SK-N-SH treated with all-trans-retinoic acid at 6 μM for 48 hours (cell line): ENCODE results near the gene GANC.
A peak's percentile ranks its signal among the peaks of the same experiment; 100 is the strongest.

ENCODE experiments used
- ATAC-seq: fragments of 200-7000 bp; cut with Tn5 transposase; 3 replicates; pipeline ENCODE4 v1.9.1; 2020; ENCODE audit warnings: mild to moderate bottlenecking, moderate library complexity
- CSDC2 ChIP-seq: fragments of 250-450 bp; sonication (Bioruptor Pico); IDR thresholded peaks from 2 replicates; pipeline ENCODE4 v1.5.0; 2020; ENCODE audit warnings: mild to moderate bottlenecking, moderate library complexity
- ESRRG ChIP-seq: fragments of 250-450 bp; sonication (Bioruptor Pico); IDR thresholded peaks from 2 replicates; pipeline ENCODE4 v1.6.1; 2021; ENCODE audit warnings: mild to moderate bottlenecking
- GLIS3 ChIP-seq: fragments of 250-450 bp; sonication (Bioruptor Pico); IDR thresholded peaks from 2 replicates; pipeline ENCODE4 v1.5.0; 2020; ENCODE audit warnings: mild to moderate bottlenecking, moderate library complexity
- ISL1 ChIP-seq: fragments of 250-450 bp; sonication (Bioruptor Pico); IDR thresholded peaks from 2 replicates; pipeline ENCODE4 v2.1.2; 2022; ENCODE audit warnings: mild to moderate bottlenecking, moderate library complexity
- OSR1 ChIP-seq: fragments of 250-450 bp; sonication (Bioruptor Pico); IDR thresholded peaks from 2 replicates; pipeline ENCODE4 v1.8.0; 2022; ENCODE audit warnings: moderate library complexity, mild to moderate bottlenecking, inconsistent platforms
- PPARA ChIP-seq: fragments of 250-450 bp; sonication (Bioruptor Pico); IDR thresholded peaks from 2 replicates; pipeline ENCODE4 v1.5.0; 2020; ENCODE audit warnings: mild to moderate bottlenecking, borderline replicate concordance
- RARB ChIP-seq: fragments of 250-450 bp; sonication (Bioruptor Pico); IDR thresholded peaks from 2 replicates; pipeline ENCODE4 v1.8.0; 2021; ENCODE audit warnings: mild to moderate bottlenecking, moderate library complexity
- SNAI2 ChIP-seq: fragments of 250-450 bp; sonication (Bioruptor Pico); IDR thresholded peaks from 2 replicates; pipeline ENCODE4 v1.5.0; 2020; ENCODE audit warnings: mild to moderate bottlenecking, moderate library complexity
- TCF4 ChIP-seq: fragments of 250-450 bp; sonication (Bioruptor Pico); IDR thresholded peaks from 2 replicates; pipeline ENCODE4 v1.8.0; 2021; ENCODE audit warnings: mild to moderate bottlenecking, moderate library complexity, borderline replicate concordance
- TOX ChIP-seq: fragments of 250-450 bp; sonication (Bioruptor Pico); IDR thresholded peaks from 2 replicates; pipeline ENCODE4 v1.8.0; 2021; ENCODE audit warnings: mild to moderate bottlenecking, moderate library complexity, borderline replicate concordance
- ZFP3 ChIP-seq: fragments of 250-450 bp; sonication (Bioruptor Pico); IDR thresholded peaks from 2 replicates; pipeline ENCODE4 v1.5.0; 2020; ENCODE audit warnings: mild to moderate bottlenecking, moderate library complexity
- ZFP30 ChIP-seq: fragments of 450-650 bp; formaldehyde crosslinking; IDR thresholded peaks from 2 replicates; pipeline ENCODE4 v1.5.0; 2022; ENCODE audit warnings: mild to moderate bottlenecking, moderate library complexity
- ZNF70 ChIP-seq: fragments of 450-650 bp; formaldehyde crosslinking; IDR thresholded peaks from 2 replicates; pipeline ENCODE4 v1.5.0; 2020; ENCODE audit warnings: mild to moderate bottlenecking, moderate library complexity
- ZNF8 ChIP-seq: fragments of 450-650 bp; formaldehyde crosslinking; IDR thresholded peaks from 2 replicates; pipeline ENCODE4 v1.5.0; 2020; ENCODE audit warnings: mild to moderate bottlenecking, moderate library complexity
- TF ChIP-seq, protein P1 (sequence below): fragments of 250-450 bp; sonication (Bioruptor Pico); IDR thresholded peaks from 2 replicates; pipeline ENCODE4 v1.8.0; 2021; ENCODE audit warnings: low read depth, mild to moderate bottlenecking, moderate library complexity, borderline replicate concordance
- TF ChIP-seq, protein P2 (sequence below): fragments of 250-450 bp; sonication (Bioruptor Pico); IDR thresholded peaks from 2 replicates; pipeline ENCODE4 v1.5.1; 2020; ENCODE audit warnings: low read depth, mild to moderate bottlenecking, moderate library complexity
- TF ChIP-seq, protein P3 (sequence below): fragments of 250-450 bp; sonication (Bioruptor Pico); IDR thresholded peaks from 2 replicates; pipeline ENCODE4 v1.5.1; 2021; ENCODE audit warnings: mild to moderate bottlenecking, moderate library complexity
- TF ChIP-seq, protein P4 (sequence below): fragments of 250-450 bp; sonication (Bioruptor Pico); IDR thresholded peaks from 2 replicates; pipeline ENCODE4 v1.5.0; 2020; ENCODE audit warnings: mild to moderate bottlenecking, moderate library complexity
- TF ChIP-seq, protein P5 (sequence below): fragments of 250-450 bp; sonication (Bioruptor Pico); IDR thresholded peaks from 2 replicates; pipeline ENCODE4 v1.8.0; 2020; ENCODE audit warnings: mild to moderate bottlenecking, moderate library complexity, borderline replicate concordance

The GANC gene

DNA sequence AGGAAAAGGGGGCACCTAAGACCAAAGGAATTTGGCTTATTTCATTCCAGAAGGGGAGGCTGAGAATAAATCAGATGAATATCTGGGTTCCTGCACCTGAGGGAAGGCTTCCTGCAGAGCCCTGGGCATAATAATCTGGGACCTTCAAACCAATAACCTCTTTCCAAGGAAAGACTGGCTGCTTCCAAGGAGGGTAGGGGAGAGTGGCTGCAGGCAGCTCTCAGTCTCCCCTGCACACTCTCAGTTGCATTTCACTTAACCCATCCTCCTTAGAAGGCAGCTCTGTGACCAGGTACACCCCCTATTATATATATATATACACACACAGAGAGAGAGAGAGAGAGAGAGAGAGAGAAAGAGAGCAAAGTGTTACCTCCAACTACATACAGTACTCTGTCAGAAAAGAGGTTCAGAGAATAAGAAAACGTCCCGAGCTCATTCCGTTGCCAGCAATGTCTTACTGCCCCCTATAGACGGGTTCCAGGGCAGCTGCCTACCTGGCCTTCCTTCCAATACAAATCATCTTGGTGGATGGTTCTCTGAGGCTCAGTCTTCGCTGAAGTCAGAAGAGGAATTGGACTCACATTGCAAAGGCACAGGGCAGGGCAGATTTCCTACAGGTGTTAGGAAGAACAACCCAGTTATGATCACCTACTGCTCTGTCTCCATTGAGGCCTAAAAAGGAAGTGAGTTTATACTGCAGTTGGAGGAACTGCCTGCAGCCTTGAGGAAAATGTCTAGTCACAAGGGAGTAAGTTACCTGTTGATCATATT lies 112.4 kb downstream of the GANC start:
- peak; percentile 98 for ATAC-seq
- TF ChIP-seq ISL1 (CRISPR knock-in tag) = no peak
- no peak for TF ChIP-seq SNAI2 (CRISPR knock-in tag)
- TF ChIP-seq, protein P1, sequence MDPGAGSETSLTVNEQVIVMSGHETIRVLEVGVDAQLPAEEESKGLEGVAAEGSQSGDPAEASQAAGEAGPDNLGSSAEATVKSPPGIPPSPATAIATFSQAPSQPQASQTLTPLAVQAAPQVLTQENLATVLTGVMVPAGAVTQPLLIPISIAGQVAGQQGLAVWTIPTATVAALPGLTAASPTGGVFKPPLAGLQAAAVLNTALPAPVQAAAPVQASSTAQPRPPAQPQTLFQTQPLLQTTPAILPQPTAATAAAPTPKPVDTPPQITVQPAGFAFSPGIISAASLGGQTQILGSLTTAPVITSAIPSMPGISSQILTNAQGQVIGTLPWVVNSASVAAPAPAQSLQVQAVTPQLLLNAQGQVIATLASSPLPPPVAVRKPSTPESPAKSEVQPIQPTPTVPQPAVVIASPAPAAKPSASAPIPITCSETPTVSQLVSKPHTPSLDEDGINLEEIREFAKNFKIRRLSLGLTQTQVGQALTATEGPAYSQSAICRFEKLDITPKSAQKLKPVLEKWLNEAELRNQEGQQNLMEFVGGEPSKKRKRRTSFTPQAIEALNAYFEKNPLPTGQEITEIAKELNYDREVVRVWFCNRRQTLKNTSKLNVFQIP (CRISPR knock-in tag) = no peak
- no peak for TF ChIP-seq ZFP30 (CRISPR knock-in tag)
- TF ChIP-seq, protein P2, sequence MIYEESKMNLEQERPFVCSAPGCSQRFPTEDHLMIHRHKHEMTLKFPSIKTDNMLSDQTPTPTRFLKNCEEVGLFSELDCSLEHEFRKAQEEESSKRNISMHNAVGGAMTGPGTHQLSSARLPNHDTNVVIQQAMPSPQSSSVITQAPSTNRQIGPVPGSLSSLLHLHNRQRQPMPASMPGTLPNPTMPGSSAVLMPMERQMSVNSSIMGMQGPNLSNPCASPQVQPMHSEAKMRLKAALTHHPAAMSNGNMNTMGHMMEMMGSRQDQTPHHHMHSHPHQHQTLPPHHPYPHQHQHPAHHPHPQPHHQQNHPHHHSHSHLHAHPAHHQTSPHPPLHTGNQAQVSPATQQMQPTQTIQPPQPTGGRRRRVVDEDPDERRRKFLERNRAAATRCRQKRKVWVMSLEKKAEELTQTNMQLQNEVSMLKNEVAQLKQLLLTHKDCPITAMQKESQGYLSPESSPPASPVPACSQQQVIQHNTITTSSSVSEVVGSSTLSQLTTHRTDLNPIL = no peak
- no peak for TF ChIP-seq RARB (CRISPR knock-in tag)
- TF ChIP-seq GLIS3 (CRISPR knock-in tag) = no peak
- no peak for TF ChIP-seq ZNF8 (CRISPR knock-in tag)
- TF ChIP-seq TCF4 (CRISPR knock-in tag) = no peak
- no peak for TF ChIP-seq CSDC2 (CRISPR knock-in tag)
- TF ChIP-seq, protein P3, sequence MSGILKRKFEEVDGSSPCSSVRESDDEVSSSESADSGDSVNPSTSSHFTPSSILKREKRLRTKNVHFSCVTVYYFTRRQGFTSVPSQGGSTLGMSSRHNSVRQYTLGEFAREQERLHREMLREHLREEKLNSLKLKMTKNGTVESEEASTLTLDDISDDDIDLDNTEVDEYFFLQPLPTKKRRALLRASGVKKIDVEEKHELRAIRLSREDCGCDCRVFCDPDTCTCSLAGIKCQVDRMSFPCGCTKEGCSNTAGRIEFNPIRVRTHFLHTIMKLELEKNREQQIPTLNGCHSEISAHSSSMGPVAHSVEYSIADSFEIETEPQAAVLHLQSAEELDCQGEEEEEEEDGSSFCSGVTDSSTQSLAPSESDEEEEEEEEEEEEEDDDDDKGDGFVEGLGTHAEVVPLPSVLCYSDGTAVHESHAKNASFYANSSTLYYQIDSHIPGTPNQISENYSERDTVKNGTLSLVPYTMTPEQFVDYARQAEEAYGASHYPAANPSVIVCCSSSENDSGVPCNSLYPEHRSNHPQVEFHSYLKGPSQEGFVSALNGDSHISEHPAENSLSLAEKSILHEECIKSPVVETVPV (CRISPR knock-in tag) = no peak
- no peak for TF ChIP-seq ZNF70 (CRISPR knock-in tag)
- TF ChIP-seq OSR1 (CRISPR knock-in tag) = no peak
- TF ChIP-seq ZFP3 = no peak
- no peak for TF ChIP-seq ESRRG (CRISPR knock-in tag)
- TF ChIP-seq, protein P4, sequence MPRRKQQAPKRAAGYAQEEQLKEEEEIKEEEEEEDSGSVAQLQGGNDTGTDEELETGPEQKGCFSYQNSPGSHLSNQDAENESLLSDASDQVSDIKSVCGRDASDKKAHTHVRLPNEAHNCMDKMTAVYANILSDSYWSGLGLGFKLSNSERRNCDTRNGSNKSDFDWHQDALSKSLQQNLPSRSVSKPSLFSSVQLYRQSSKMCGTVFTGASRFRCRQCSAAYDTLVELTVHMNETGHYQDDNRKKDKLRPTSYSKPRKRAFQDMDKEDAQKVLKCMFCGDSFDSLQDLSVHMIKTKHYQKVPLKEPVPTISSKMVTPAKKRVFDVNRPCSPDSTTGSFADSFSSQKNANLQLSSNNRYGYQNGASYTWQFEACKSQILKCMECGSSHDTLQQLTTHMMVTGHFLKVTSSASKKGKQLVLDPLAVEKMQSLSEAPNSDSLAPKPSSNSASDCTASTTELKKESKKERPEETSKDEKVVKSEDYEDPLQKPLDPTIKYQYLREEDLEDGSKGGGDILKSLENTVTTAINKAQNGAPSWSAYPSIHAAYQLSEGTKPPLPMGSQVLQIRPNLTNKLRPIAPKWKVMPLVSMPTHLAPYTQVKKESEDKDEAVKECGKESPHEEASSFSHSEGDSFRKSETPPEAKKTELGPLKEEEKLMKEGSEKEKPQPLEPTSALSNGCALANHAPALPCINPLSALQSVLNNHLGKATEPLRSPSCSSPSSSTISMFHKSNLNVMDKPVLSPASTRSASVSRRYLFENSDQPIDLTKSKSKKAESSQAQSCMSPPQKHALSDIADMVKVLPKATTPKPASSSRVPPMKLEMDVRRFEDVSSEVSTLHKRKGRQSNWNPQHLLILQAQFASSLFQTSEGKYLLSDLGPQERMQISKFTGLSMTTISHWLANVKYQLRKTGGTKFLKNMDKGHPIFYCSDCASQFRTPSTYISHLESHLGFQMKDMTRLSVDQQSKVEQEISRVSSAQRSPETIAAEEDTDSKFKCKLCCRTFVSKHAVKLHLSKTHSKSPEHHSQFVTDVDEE (CRISPR knock-in tag) = no peak
- no peak for TF ChIP-seq PPARA (CRISPR knock-in tag)
- TF ChIP-seq, protein P5, sequence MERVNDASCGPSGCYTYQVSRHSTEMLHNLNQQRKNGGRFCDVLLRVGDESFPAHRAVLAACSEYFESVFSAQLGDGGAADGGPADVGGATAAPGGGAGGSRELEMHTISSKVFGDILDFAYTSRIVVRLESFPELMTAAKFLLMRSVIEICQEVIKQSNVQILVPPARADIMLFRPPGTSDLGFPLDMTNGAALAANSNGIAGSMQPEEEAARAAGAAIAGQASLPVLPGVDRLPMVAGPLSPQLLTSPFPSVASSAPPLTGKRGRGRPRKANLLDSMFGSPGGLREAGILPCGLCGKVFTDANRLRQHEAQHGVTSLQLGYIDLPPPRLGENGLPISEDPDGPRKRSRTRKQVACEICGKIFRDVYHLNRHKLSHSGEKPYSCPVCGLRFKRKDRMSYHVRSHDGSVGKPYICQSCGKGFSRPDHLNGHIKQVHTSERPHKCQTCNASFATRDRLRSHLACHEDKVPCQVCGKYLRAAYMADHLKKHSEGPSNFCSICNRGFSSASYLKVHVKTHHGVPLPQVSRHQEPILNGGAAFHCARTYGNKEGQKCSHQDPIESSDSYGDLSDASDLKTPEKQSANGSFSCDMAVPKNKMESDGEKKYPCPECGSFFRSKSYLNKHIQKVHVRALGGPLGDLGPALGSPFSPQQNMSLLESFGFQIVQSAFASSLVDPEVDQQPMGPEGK (CRISPR knock-in tag) = no peak

DNA sequence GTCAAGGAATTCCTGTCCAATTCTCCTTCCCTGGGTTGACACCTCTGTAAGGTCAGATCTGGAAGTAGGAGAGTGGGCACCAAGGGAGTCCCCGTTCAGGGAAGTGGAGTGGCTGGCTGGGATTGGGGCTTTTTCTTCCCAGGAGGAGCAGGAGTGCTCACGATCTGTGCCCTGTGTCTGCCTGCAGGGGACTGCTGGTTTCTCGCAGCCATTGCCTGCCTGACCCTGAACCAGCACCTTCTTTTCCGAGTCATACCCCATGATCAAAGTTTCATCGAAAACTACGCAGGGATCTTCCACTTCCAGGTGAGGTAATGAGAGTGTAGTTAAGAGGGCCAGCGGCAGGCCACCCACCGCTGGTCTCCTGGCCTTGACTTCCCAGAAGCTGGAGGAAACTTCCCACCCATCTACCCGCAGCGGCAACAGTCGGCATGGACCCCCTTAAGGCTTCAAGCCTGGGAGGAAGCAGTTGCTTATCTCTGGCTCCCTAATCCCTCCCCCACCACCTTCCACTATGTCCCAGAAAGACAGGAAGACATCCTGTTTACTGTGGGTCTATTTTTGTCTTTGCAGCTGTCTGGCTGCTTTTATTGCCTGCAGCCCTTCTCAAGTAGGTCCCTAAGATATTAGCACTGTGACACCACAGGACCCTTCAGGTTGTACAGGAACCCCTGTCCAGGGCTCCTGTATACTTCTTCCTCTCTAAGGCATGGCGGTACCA lies 113.1 kb downstream of the GANC start:
- ATAC-seq = no peak
- TF ChIP-seq TCF4 (CRISPR knock-in tag) (no peak), PPARA (CRISPR knock-in tag) (no peak), ESRRG (CRISPR knock-in tag) (no peak), TOX (CRISPR knock-in tag) (no peak)
- TF ChIP-seq, protein P5 (CRISPR knock-in tag) = no peak
